Lung (tissue), 12 donors: ENCODE results near the gene SFSWAP. TPM values are rescaled to one million over a fixed set of nuclear protein-coding genes. Genes with fewer than 3 reads are reported as not detected.
A peak's percentile ranks its signal among the peaks of the same experiment; 100 is the strongest.
"Not testable (repeated sequence)": the region's sequence is repeated elsewhere in the genome, so short reads cannot be mapped to it uniquely, and the experiment has no call there.

Experiments
- ATAC-seq: fragments of 200-7000 bp; cut with Tn5 transposase; one replicate; pipeline ENCODE4 v1.9.1; 2020; ENCODE audit warnings: moderate number of reproducible peaks; ENCODE audit not compliant: insufficient read depth, low FRiP score
- DNase-seq, 3 donors: peaks; one replicate each; pipeline ENCODE4 v3.0.0-alpha.2; 2013 to 2017
- H3K27ac ChIP-seq, 2 donors: one replicate each; pipeline ENCODE4 v1.5.1; 2013; ENCODE audit warnings: mild to moderate bottlenecking in 2 of 2, moderate library complexity in 2 of 2, control low read depth in 1 of 2, inconsistent platforms in 1 of 2, low read depth in 1 of 2, low read length in 1 of 2
- H3K27me3 ChIP-seq, 3 donors: one replicate each; pipeline ENCODE4 v1.5.1; 2013; ENCODE audit warnings: low read length in 2 of 3; ENCODE audit not compliant: control insufficient read depth in 3 of 3, insufficient read depth in 3 of 3
- H3K36me3 ChIP-seq, 4 donors: one replicate each; pipeline ENCODE4 v1.5.1; 2013; ENCODE audit warnings: low read length in 4 of 4, mild to moderate bottlenecking in 1 of 4, moderate library complexity in 1 of 4; ENCODE audit not compliant: control insufficient read depth in 4 of 4, insufficient read depth in 4 of 4
- H3K4me1 ChIP-seq, 5 donors: one replicate each; pipeline ENCODE4 v1.5.1; 2013; ENCODE audit warnings: low read length in 5 of 5, mild to moderate bottlenecking in 2 of 5, moderate library complexity in 1 of 5; ENCODE audit not compliant: control insufficient read depth in 5 of 5, insufficient read depth in 5 of 5
- H3K4me3 ChIP-seq: one replicate; pipeline ENCODE4 v1.5.1; 2013; ENCODE audit warnings: mild to moderate bottlenecking, control low read depth, moderate library complexity
- H3K9ac ChIP-seq, 2 donors: one replicate each; pipeline ENCODE4 v1.5.1; 2013; ENCODE audit warnings: low read length in 2 of 2, control low read depth in 1 of 2; ENCODE audit not compliant: insufficient read depth in 1 of 2
- H3K9me3 ChIP-seq, 4 donors: one replicate each; pipeline ENCODE4 v1.5.1; 2013; ENCODE audit warnings: low read length in 3 of 4, mild to moderate bottlenecking in 1 of 4, moderate library complexity in 1 of 4; ENCODE audit not compliant: control insufficient read depth in 4 of 4, insufficient read depth in 3 of 4
- WGBS, 2 donors: extraction: QIAGEN DNeasy Blood & Tissue Kit; methylation state at CpG; one replicate each; pipeline ENCODE4 v1.1.7; 2013; 5-methylcytosine and 5-hydroxymethylcytosine counted together
- polyA plus RNA-seq, 2 donors: library from polyadenylated mRNA; stranded (reverse); fragments of 200-250 nt; gene quantifications; one replicate each; pipeline ENCODE4 v1.2.1, GENCODE V29; 2013
- total RNA-seq, 2 donors: library from RNA; depleted of rRNA in 1 of 2; stranded (reverse); fragments of >200 nt in 1 of 2; gene quantifications; one replicate each; pipeline ENCODE4 v1.2.1, GENCODE V29; 2014 to 2021
- TF ChIP-seq, protein P1 (sequence below): IDR thresholded peaks from 2 replicates; pipeline ENCODE4 v1.5.1; 2012; ENCODE audit warnings: mild to moderate bottlenecking; ENCODE audit errors: control extremely low read depth, extremely low read depth
- donor health status: control.
- donor health status: control.
- donor health status: Bipolar disorder and iron deficiency.
- donor health status: healthy.
- donor health status: DM: yes; HTN: yes; CAD: no.

Gene SFSWAP
- total and polyA plus RNA-seq, 4 donors: 23.3 to 49.9 (median 40.0) TPM

DNA sequence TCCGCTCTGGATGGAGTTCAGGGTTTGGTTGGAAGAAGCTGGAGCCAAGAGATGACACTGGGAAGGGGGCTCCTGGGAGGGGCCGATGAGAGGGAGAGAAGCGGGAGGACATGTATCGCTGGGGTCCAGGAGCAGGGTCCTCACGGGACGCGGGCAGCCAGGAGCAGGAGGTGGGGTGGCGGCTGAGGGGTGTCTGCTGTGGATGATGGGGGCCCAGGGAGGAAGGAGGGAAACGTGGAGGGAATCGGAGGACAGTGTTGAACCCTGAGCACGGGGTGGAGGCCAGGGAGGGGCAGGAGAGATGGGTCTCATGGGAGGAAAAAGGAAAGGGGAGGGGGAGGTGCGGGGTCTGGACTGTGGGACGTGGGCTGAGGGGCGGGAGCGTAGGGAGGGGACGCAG, 31.7 kb upstream of the SFSWAP start:
- 94 to 96% methylated on average over 4 of the region's 16 CpGs for WGBS, 2 donors
- H3K36me3 ChIP-seq, H3K27me3 ChIP-seq, DNase-seq, H3K27ac ChIP-seq, H3K4me1 ChIP-seq, H3K4me3 ChIP-seq, ATAC-seq, H3K9ac ChIP-seq: not testable (repeated sequence)
- H3K9me3 ChIP-seq: peaks cover 0 to 14% (median 0%) of the 10 kb centered on the region in 4 donors

DNA sequence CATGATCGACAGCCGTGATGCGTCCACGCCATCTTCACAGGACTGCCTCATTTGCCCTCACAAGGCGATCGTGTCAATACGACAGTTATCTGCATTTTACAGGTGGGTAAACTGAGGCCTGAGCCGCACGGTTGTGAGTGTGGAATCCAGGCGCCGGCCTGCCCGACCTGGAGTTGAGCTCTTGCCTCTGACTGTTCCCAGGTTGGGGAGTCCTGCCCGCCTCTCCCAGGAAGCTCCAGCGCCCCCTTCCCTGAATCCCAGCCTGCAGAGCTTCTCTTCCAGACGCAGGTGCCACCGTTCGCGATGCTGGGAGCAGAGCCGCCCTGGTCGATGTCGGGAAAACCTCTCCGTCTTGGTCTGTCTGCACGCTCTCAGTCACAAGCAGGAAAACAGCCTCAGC, 31.1 kb upstream of the SFSWAP start:
- DNase-seq, H3K36me3 ChIP-seq, H3K4me1 ChIP-seq, H3K9me3 ChIP-seq, ATAC-seq, H3K4me3 ChIP-seq, H3K27me3 ChIP-seq, H3K9ac ChIP-seq, H3K27ac ChIP-seq: not testable (repeated sequence)
- WGBS, 2 donors: 74 to 88% methylated on average over 13 of the region's 23 CpGs

DNA sequence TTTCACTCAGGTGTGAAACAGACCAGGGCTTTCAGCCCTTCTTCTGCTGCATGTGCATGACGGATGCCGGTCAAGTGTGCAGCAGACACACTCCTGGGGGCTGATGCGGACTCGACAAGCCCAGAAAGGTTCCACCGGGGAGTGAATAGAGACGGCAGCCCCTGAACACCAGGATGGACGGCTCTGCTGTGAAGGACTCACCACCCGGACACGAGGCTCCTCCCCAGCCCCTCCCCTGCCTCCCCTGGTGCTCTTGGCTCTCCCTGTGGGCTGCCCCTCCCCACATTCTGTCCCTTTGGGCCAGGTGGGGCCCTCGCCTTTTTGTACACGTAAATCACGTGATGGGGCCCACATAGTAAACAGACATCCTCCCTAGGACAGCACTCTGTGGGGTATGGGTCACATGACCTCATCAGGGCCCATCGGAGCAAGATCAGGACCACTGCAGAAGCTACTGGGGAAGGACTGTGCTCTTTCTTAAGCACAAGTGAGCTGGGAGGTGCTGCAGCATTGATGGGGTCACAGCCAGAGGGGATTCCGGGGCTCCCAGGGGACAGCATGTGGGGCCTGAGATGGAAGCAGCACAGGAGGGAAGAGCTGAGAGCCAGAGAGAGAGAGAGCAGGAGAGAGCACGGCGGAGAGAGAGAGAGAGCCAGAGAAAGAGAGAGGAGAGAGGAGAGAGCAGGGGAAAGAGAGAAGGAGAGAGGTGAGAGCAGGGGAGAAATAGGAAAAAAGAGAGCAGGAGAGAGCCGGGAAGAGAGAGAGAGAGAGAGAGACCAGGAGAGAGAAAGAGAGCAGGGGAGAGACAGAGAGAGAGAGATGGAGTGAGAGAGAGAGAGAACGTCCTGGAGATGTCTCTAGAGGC, 30.3 kb upstream of the SFSWAP start:
- not testable (repeated sequence) for DNase-seq, H3K27me3 ChIP-seq, ATAC-seq, H3K9me3 ChIP-seq, H3K9ac ChIP-seq, H3K4me3 ChIP-seq, H3K4me1 ChIP-seq, H3K27ac ChIP-seq, H3K36me3 ChIP-seq
- WGBS, 2 donors: 71 to 86% methylated on average over 15 to 16 of the region's 18 CpGs

DNA sequence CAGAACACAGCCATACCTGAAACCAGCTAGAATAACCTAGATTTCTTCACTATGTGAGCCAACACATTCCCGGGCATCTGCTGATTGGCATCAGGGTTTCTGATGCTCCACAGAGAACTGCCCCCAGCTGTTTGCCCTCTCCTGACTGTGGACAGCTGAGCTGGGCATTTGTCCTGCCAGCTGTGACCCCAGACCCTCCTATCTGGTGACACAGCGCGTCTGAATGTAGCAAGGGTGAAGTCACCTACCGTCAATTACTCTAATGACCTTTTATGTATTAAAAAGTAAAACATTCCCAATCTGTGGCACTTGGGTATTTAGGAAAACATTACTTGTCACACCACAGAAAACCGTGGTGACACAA, 29.7 kb upstream of the SFSWAP start:
- no peak for ATAC-seq
- peaks cover 0 to 3% (median 0%) of the 10 kb centered on the region in 5 donors for H3K4me1 ChIP-seq
- no peak overlapping the region for H3K9ac ChIP-seq

DNA sequence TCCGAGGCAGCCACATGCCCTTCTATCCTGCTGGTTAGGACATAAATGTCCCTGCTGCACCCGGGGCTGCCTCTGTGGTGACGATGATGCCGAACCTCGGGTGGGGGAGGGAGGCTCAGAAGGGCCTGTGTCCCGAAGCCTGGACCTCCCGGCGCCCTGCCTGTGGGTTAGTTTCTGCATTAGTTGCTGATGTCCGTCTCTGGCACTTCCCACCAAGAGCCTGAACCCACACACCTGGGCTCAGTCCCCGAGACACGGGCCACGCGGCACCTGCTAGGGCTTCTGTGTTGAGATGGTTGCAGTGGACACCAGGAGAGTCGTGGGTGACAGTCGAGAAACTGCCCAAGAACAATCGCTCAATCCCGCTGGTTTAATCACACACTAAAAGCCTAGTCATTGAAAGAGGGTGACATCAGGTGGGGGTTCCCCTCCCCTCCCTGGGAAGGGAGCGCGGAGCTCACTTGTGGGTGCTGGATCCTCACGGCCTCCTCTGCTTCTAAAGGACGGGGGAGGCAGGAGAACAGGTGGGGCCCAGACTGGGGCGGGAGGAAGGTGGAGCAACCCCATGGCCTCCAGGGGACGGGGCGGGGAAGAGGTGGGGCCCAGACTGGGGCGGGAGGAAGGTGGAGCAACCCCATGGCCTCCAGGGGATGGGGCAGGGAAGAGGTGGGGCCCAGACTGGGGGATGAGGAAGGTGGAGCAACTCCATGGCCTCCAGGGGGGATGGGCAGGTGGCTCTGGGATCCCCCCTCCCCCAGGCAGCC, 29.0 kb upstream of the SFSWAP start:
- 36 to 42% methylated on average over 19 to 25 of the region's 25 CpGs for WGBS, 2 donors
- H3K36me3 ChIP-seq, H3K9me3 ChIP-seq, H3K27me3 ChIP-seq, H3K9ac ChIP-seq, H3K4me3 ChIP-seq, H3K4me1 ChIP-seq, H3K27ac ChIP-seq: not testable (repeated sequence)
- peak; percentile 100 for ATAC-seq
- peak in 1 of 3 donors; percentile 55 for DNase-seq

More for the DNA sequence above, 29.7 kb upstream of the SFSWAP start:
- DNase-seq: no peak
- Histone ChIP-seq H3K9me3 (peaks cover 0 to 3% (median 0%) of the 10 kb centered on the region in 4 donors), H3K27me3 (peaks cover 0 to 7% (median 0%) of the 10 kb centered on the region in 3 donors), H3K36me3 (no peaks in the 10 kb centered on the region), H3K4me3 (no peak overlapping the region), H3K27ac (no peak overlapping the region)
- WGBS, 2 donors: 76 to 80% methylated on average over 5 of the region's 5 CpGs
- TF ChIP-seq, protein P1, sequence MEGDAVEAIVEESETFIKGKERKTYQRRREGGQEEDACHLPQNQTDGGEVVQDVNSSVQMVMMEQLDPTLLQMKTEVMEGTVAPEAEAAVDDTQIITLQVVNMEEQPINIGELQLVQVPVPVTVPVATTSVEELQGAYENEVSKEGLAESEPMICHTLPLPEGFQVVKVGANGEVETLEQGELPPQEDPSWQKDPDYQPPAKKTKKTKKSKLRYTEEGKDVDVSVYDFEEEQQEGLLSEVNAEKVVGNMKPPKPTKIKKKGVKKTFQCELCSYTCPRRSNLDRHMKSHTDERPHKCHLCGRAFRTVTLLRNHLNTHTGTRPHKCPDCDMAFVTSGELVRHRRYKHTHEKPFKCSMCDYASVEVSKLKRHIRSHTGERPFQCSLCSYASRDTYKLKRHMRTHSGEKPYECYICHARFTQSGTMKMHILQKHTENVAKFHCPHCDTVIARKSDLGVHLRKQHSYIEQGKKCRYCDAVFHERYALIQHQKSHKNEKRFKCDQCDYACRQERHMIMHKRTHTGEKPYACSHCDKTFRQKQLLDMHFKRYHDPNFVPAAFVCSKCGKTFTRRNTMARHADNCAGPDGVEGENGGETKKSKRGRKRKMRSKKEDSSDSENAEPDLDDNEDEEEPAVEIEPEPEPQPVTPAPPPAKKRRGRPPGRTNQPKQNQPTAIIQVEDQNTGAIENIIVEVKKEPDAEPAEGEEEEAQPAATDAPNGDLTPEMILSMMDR: no peak
